Measurements from ENCODE around the gene CDCA5.

DNA sequence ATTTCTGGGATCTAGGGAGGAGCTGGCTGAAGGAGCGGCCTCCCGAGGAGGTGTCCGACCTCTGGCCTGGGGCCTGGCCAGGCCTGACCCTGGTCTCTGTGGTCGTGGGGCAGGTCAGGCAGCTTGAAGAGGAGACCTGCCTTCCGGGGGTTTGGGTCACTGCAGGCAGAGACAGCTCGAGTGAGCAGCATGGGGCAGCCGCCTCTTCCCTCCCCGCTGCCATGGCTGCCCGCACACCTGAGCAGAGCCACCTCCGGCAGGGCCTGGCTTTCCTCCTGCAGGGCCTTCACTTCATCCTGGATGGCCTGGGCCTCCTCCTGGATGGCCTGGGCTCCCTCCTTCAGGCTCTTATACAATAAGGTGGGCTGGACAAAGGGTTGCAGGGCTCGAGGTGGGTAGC lies 17.5 kb downstream of the CDCA5 start:
- TF ChIP-seq, protein P1, sequence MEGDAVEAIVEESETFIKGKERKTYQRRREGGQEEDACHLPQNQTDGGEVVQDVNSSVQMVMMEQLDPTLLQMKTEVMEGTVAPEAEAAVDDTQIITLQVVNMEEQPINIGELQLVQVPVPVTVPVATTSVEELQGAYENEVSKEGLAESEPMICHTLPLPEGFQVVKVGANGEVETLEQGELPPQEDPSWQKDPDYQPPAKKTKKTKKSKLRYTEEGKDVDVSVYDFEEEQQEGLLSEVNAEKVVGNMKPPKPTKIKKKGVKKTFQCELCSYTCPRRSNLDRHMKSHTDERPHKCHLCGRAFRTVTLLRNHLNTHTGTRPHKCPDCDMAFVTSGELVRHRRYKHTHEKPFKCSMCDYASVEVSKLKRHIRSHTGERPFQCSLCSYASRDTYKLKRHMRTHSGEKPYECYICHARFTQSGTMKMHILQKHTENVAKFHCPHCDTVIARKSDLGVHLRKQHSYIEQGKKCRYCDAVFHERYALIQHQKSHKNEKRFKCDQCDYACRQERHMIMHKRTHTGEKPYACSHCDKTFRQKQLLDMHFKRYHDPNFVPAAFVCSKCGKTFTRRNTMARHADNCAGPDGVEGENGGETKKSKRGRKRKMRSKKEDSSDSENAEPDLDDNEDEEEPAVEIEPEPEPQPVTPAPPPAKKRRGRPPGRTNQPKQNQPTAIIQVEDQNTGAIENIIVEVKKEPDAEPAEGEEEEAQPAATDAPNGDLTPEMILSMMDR (conservative IDR thresholded peaks at IDR 0.05; ENCODE audit: low read depth, low read length): no peak
- TF ChIP-seq CEBPB (IDR thresholded peaks at IDR 0.05; ENCODE audit: low read depth, low read length) (no peak), RCOR1 (IDR thresholded peaks at IDR 0.05; ENCODE audit: insufficient replicate concordance, low read length) (no peak)
